GM23248 (cell line): Measurements from ENCODE around the gene KCND3. TPM values are rescaled to one million over a fixed set of nuclear protein-coding genes. Genes with fewer than 3 reads are reported as not detected.

Experiments used
- DNase-seq: peaks from one replicate; pipeline ENCODE4 v3.0.0-alpha.2; 2015
- H2AFZ ChIP-seq: fragments of 200-600 bp; sonication (generic); 2 replicates; pipeline ENCODE4 v1.6.1; 2016; ENCODE audit warnings: antibody characterized with exemption
- H3F3A ChIP-seq: fragments of 200-600 bp; sonication (generic); 2 replicates; pipeline ENCODE4 v1.6.1; 2016; ENCODE audit warnings: mild to moderate bottlenecking, antibody characterized with exemption, mixed run types; ENCODE audit not compliant: insufficient read depth
- H3K27ac ChIP-seq: fragments of 200-600 bp; sonication (generic); 2 replicates; pipeline ENCODE4 v1.5.1; 2016; ENCODE audit warnings: mild to moderate bottlenecking
- H3K27me3 ChIP-seq: fragments of 200-600 bp; sonication (generic); replicated peaks from 2 replicates; pipeline ENCODE4 v1.6.1; 2016; ENCODE audit warnings: mild to moderate bottlenecking; ENCODE audit not compliant: insufficient read depth
- H3K36me3 ChIP-seq: fragments of 200-600 bp; sonication (generic); 2 replicates; pipeline ENCODE4 v1.6.1; 2016; ENCODE audit warnings: low read depth, mild to moderate bottlenecking
- H3K4me1 ChIP-seq: fragments of 200-600 bp; sonication (generic); 2 replicates; pipeline ENCODE4 v1.6.1; 2016; ENCODE audit warnings: mild to moderate bottlenecking; ENCODE audit not compliant: insufficient read depth
- H3K4me2 ChIP-seq: fragments of 200-600 bp; sonication (generic); one replicate; pipeline ENCODE4 v1.6.1; 2016; ENCODE audit warnings: mild to moderate bottlenecking; ENCODE audit not compliant: unreplicated experiment
- H3K4me3 ChIP-seq: fragments of 200-600 bp; sonication (generic); 2 replicates; pipeline ENCODE4 v1.5.1; 2016; ENCODE audit warnings: mild to moderate bottlenecking
- H3K79me2 ChIP-seq: fragments of 200-600 bp; sonication (generic); 2 replicates; pipeline ENCODE4 v1.6.1; 2016; ENCODE audit warnings: mild to moderate bottlenecking; ENCODE audit not compliant: insufficient read depth
- H3K9ac ChIP-seq: fragments of 200-600 bp; sonication (generic); 2 replicates; pipeline ENCODE4 v1.6.1; 2016; ENCODE audit warnings: mild to moderate bottlenecking
- H3K9me2 ChIP-seq: fragments of 200-600 bp; sonication (generic); 2 replicates; pipeline ENCODE4 v1.6.1; 2016; ENCODE audit warnings: mixed run types, mild to moderate bottlenecking, moderate library complexity; ENCODE audit not compliant: insufficient read depth
- H3K9me3 ChIP-seq: fragments of 200-600 bp; sonication (generic); one replicate; pipeline ENCODE4 v1.6.1; 2017; ENCODE audit warnings: low read depth
- H4K20me1 ChIP-seq: fragments of 200-600 bp; sonication (generic); 2 replicates; pipeline ENCODE4 v1.6.0; 2016; ENCODE audit not compliant: insufficient read depth
- EZH2 ChIP-seq: fragments of 200-600 bp; sonication (generic); IDR thresholded peaks from 2 replicates; pipeline ENCODE4 v1.6.1; 2018; ENCODE audit warnings: antibody characterized with exemption, mild to moderate bottlenecking; ENCODE audit not compliant: insufficient read depth, poor library complexity, severe bottlenecking
- EZH2phosphoT487 ChIP-seq: fragments of 200-600 bp; sonication (generic); IDR thresholded peaks from 2 replicates; pipeline ENCODE4 v1.6.1; 2018; ENCODE audit warnings: antibody characterized with exemption, moderate library complexity, mild to moderate bottlenecking, low read depth; ENCODE audit not compliant: insufficient read depth
- WGBS, 2 experiments: methylation state at CpG; one replicate each; pipeline ENCODE4 v1.1.6; 2015 to 2017; ENCODE audit warnings: low lambda C conversion rate in 2 of 2, low coverage in 1 of 2; ENCODE audit errors: missing lambda C conversion rate in 2 of 2; 5-methylcytosine and 5-hydroxymethylcytosine counted together
- in situ Hi-C: fragments of 300-500 bp; cut with MboI; formaldehyde crosslinking; loops from 2 replicates; pipeline ENCODE4 v1.15.0; 2020
- polyA plus RNA-seq: library from polyadenylated mRNA; unstranded; fragments of >200 nt; fragmentation: Nextera tagmentation; extraction: Ambion mirVana; gene quantifications from 2 replicates; pipeline ENCODE4 v1.2.1, GENCODE V29; 2016
- total RNA-seq: library from RNA; depleted of rRNA; stranded (reverse); fragments of >200 nt; shearing (Covaris generic); gene quantifications from 2 replicates; pipeline ENCODE4 v1.2.3, GENCODE V29; 2014

Gene KCND3
- total and polyA plus RNA-seq, 2 experiments from 2014 or later: 0.08 to 0.22 TPM

DNA sequence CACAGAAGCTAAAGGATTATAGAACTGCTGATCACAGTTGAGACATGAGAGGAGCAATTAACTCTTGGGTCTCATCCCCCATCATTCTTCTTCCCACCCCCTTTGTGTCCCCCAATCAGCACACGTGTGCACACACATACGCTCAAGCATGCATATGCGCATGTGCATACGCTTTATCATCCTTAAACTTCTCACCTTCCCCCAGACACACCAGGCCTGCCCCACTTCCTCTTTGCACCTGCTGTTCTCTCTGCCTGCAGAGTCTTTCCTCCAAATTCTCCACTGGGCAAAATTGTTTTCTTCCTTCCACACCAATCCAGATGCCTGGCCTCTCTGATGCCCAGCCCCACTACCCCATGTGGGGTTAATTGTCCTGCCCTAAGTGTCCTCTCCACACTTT is 13.0 kb upstream of the KCND3 start:
- in situ Hi-C loops: no loop called here
- Histone ChIP-seq H3K4me2 (no peak overlapping the region), H3K27ac (no peak overlapping the region), H3K9me2 (no peaks in the 10 kb centered on the region), H3K4me1 (no peaks in the 10 kb centered on the region), H3F3A (no peaks in the 10 kb centered on the region), H3K79me2 (no peaks in the 10 kb centered on the region), H3K4me3 (no peak overlapping the region), H2AFZ (no peak overlapping the region), H3K27me3 (peaks cover 18% of the 10 kb centered on the region), H4K20me1 (no peaks in the 10 kb centered on the region), H3K9me3 (no peaks in the 10 kb centered on the region), H3K36me3 (no peaks in the 10 kb centered on the region), H3K9ac (no peak overlapping the region)
- DNase-seq: no peak
- no peak for TF ChIP-seq EZH2
- TF ChIP-seq EZH2phosphoT487: no peak
- WGBS, 2 experiments: 29 to 41% methylated on average over 4 of the region's 4 CpGs

DNA sequence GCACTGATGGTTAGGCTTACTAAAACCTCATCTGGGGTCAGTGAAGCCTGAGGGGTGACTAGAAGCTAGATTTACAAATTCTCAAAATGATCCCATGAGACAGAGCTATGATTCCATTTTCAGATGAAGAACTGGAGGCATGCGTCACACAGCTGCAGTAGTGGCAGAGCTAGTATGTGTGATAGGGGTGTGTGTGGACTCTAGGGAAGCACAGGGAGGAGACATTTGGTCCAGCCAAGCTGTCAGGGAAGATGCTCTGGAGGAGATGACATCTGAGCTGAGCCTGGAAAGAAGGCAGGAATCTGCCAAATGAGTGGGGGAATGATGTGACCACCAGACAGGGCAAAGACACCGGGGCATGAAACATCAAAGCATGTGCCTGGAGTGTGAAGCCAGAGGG is 12.0 kb upstream of the KCND3 start:
- Histone ChIP-seq H3K9ac (no peak overlapping the region), H3K9me3 (no peaks in the 10 kb centered on the region), H3K79me2 (no peaks in the 10 kb centered on the region), H3K27ac (no peak overlapping the region), H4K20me1 (no peaks in the 10 kb centered on the region), H2AFZ (no peak overlapping the region), H3F3A (no peaks in the 10 kb centered on the region), H3K4me2 (no peak overlapping the region), H3K9me2 (no peaks in the 10 kb centered on the region), H3K4me1 (no peaks in the 10 kb centered on the region), H3K27me3 (peaks cover 18% of the 10 kb centered on the region), H3K36me3 (no peaks in the 10 kb centered on the region), H3K4me3 (no peak overlapping the region)
- DNase-seq: no peak
- WGBS, 2 experiments: 28 to 32% methylated on average over 2 of the region's 2 CpGs
- in situ Hi-C loops: no loop called here
- TF ChIP-seq EZH2: no peak
- no peak for TF ChIP-seq EZH2phosphoT487

DNA sequence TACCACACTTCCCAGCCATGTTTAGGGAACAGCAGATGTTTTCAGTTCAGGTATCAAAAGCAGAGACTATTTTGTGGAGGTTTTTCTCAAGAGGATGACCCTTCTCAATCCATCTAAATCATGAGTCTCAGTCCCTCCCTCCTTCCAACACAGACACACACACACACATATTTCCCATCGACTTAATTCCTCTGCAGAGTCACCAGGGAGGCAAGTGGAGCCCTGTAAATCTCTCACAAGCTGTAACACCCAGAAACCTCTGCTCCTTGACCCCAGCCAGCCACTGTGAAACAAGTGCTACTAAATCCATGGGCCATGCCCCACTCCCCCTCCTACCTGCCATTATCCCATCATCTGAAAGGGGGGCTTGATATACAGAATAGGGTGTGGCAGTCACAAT is 10.6 kb upstream of the KCND3 start:
- Histone ChIP-seq H3F3A (no peaks in the 10 kb centered on the region), H3K36me3 (no peaks in the 10 kb centered on the region), H3K27ac (no peak overlapping the region), H3K9ac (no peak overlapping the region), H3K9me2 (no peaks in the 10 kb centered on the region), H2AFZ (no peak overlapping the region), H3K9me3 (no peaks in the 10 kb centered on the region), H4K20me1 (no peaks in the 10 kb centered on the region), H3K4me3 (no peak overlapping the region), H3K4me2 (no peak overlapping the region), H3K27me3 (peaks cover 18% of the 10 kb centered on the region), H3K4me1 (no peaks in the 10 kb centered on the region), H3K79me2 (no peaks in the 10 kb centered on the region)
- TF ChIP-seq EZH2: no peak
- TF ChIP-seq EZH2phosphoT487: no peak
- in situ Hi-C loops: no loop called here
- no peak for DNase-seq
- WGBS, 2 experiments: 0% methylated on average over 1 of the region's 1 CpG

DNA sequence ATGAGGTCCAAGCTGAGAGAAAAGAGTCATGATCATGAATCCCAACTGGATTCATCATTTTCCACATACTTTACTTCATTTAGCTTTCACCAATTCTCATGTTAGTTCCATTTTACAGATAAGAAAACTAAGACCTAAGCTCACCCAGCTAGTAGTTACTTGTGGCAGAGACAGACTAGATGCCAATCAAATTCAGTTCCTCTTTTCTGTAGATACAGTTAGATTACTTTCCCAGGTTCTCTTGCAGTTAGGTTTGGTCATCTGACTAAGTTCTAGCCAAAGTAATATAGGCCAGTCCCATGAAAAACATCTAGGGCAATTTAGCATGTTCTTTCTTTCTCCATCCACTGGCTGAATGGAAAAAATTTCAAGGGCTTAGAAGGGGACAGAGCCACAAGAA is 8.9 kb upstream of the KCND3 start:
- Histone ChIP-seq H4K20me1 (no peaks in the 10 kb centered on the region), H3K36me3 (no peaks in the 10 kb centered on the region), H3K4me3 (no peak overlapping the region), H3K27me3 (peaks cover 28% of the 10 kb centered on the region), H3K9me2 (no peaks in the 10 kb centered on the region), H3K4me1 (no peaks in the 10 kb centered on the region), H3K9ac (no peak overlapping the region), H3K27ac (no peak overlapping the region), H3K4me2 (no peak overlapping the region), H3K79me2 (no peaks in the 10 kb centered on the region), H3K9me3 (no peaks in the 10 kb centered on the region), H3F3A (no peaks in the 10 kb centered on the region), H2AFZ (no peak overlapping the region)
- in situ Hi-C loops: no loop called here
- DNase-seq: no peak
- TF ChIP-seq EZH2phosphoT487 (no peak), EZH2 (no peak)

DNA sequence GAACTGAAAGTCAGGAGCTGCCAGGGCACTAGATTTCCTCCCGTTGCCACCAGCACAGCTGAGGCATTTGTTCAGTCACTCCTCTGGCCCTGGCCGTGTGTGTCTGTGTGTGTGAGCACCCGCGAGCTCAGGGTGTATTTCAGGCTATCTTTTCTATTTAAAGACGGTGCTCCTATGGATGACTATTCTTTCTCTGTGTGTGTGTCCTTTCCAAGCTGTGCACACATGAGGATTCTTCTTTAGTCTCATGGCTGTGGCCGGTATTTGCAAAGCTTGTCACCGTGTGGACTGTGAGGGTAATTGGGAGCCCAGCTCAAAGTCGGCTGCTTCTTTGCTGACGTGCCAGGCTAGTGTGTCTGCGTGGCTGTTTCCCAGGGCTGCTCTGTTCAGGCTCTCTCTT is 3.0 kb upstream of the KCND3 start:
- H3K9ac ChIP-seq: no peak overlapping the region
- peaks cover 47% of the 10 kb centered on the region for H3K27me3 ChIP-seq

More for the DNA sequence above, 3.0 kb upstream of the KCND3 start:
- Histone ChIP-seq H3F3A (no peaks in the 10 kb centered on the region), H3K4me3 (no peak overlapping the region), H2AFZ (no peak overlapping the region), H4K20me1 (no peaks in the 10 kb centered on the region), H3K4me2 (no peak overlapping the region), H3K27ac (no peak overlapping the region), H3K4me1 (no peaks in the 10 kb centered on the region), H3K36me3 (no peaks in the 10 kb centered on the region), H3K9me2 (no peaks in the 10 kb centered on the region), H3K79me2 (no peaks in the 10 kb centered on the region), H3K9me3 (no peaks in the 10 kb centered on the region)
- in situ Hi-C loops: no loop called here
- 10 to 14% methylated on average over 10 of the region's 10 CpGs for WGBS, 2 experiments
- TF ChIP-seq EZH2: no peak
- TF ChIP-seq EZH2phosphoT487: no peak
- DNase-seq: peak; percentile 36
